ENCODE data around the gene SEC61B.

SEC61B gene

GRCh38 chr9:99230206-99230605 is 8.1 kb downstream of the SEC61B start (continued):
- TF ChIP-seq TSHZ1 (tag by site-specific recombination; IDR thresholded peaks at IDR 0.05; ENCODE audit: borderline replicate concordance) (no peak), KLF7 (tag by site-specific recombination; IDR thresholded peaks at IDR 0.05; ENCODE audit: borderline replicate concordance) (no peak), KLF8 (tag by site-specific recombination; IDR thresholded peaks at IDR 0.05) (no peak), ZSCAN23 (tag by site-specific recombination; IDR thresholded peaks at IDR 0.05) (no peak), ZNF473 (tag by site-specific recombination; IDR thresholded peaks at IDR 0.05) (no peak), ZSCAN5A (tag by site-specific recombination; IDR thresholded peaks at IDR 0.05) (no peak), ZBTB49 (tag by site-specific recombination; IDR thresholded peaks at IDR 0.05; ENCODE audit: low read depth) (no peak), REPIN1 (tag by site-specific recombination; IDR thresholded peaks at IDR 0.05; ENCODE audit: low read depth) (no peak), ZNF660 (tag by site-specific recombination; IDR thresholded peaks at IDR 0.05) (no peak), ZNF610 (tag by site-specific recombination; IDR thresholded peaks at IDR 0.05; ENCODE audit: borderline replicate concordance) (no peak)

- no peak overlapping the region for H3K27ac ChIP-seq (ENCODE audit: extremely low read depth, low read depth, low read length)
- no peaks in the 10 kb centered on the region for H3K4me1 ChIP-seq (ENCODE audit: control insufficient read depth, insufficient read depth, low read length)
- peaks cover 12 to 56% of the 10 kb centered on the region in 2 experiments; a peak in 2 of 3 replicates for H3K36me3 ChIP-seq (ENCODE audit: control insufficient read depth in 2 of 2, insufficient read depth in 1 of 2, low read length in 2 of 2)
- ChIA-PET CTCF (interaction anchor here (0.5 to 2.5 kb wide), 20 partner anchors 8 to 1030 kb away, joined by 3 to 12 read pairs (median 3); partner anchors contain the start of genes ALG2 and SEC61B), POLR2A (interaction anchor here (4.4 kb wide), 1 partner anchor 10 kb away, joined by 29 read pairs; the partner anchor contains the start of genes ALG2 and SEC61B)
- H3K4me3 ChIP-seq (ENCODE audit: low read depth, low read length) = no peak overlapping the region
- no peaks in the 10 kb centered on the region for H3K9me3 ChIP-seq (ENCODE audit: control insufficient read depth, insufficient read depth, low read depth, low read length)
- TF ChIP-seq ZBTB10 (tag by site-specific recombination; IDR thresholded peaks at IDR 0.05) (no peak), ZNF433 (tag by site-specific recombination; IDR thresholded peaks at IDR 0.05; ENCODE audit: low read depth) (no peak), ZNF223 (tag by site-specific recombination; IDR thresholded peaks at IDR 0.05) (no peak), ZSCAN18 (tag by site-specific recombination; IDR thresholded peaks at IDR 0.05) (no peak), ZNF449 (tag by site-specific recombination; IDR thresholded peaks at IDR 0.05) (no peak), BCL6B (tag by site-specific recombination; IDR thresholded peaks at IDR 0.05) (no peak), ZBTB48 (tag by site-specific recombination; IDR thresholded peaks at IDR 0.05) (no peak), ZFP37 (tag by site-specific recombination; IDR thresholded peaks at IDR 0.05) (no peak), GLIS2 (tag by site-specific recombination; IDR thresholded peaks at IDR 0.05) (no peak), ZNF350 (tag by site-specific recombination; IDR thresholded peaks at IDR 0.05) (no peak), ZNF776 (tag by site-specific recombination; IDR thresholded peaks at IDR 0.05; ENCODE audit: borderline replicate concordance) (no peak)
Observed at GRCh38 chr9:99231711-99232110, 9.6 kb downstream of the SEC61B start.
